SU-DHL-6 (cell line): ENCODE results near the gene PKNOX2.

Experiments
- H2AFZ ChIP-seq: fragments of 200-600 bp; sonication (generic); 2 replicates; pipeline ENCODE4 v1.6.1; 2014; ENCODE audit warnings: low read depth, mild to moderate bottlenecking, moderate library complexity, mixed read lengths, antibody characterized with exemption, low read length; ENCODE audit not compliant: severe bottlenecking
- H3F3A ChIP-seq: fragments of 200-600 bp; shearing (Covaris generic); 2 replicates; pipeline ENCODE4 v1.6.0; 2016; ENCODE audit warnings: antibody characterized with exemption, mild to moderate bottlenecking; ENCODE audit not compliant: insufficient read depth
- H3K27ac ChIP-seq: fragments of 200-600 bp; sonication (generic); 2 replicates; pipeline ENCODE4 v1.5.1; 2016; ENCODE audit warnings: low read depth, mild to moderate bottlenecking, low read length, moderate library complexity, mixed read lengths
- H3K27me3 ChIP-seq: fragments of 200-600 bp; sonication (generic), shearing (Covaris generic); 2 replicates; pipeline ENCODE4 v1.6.0; 2014; ENCODE audit warnings: mild to moderate bottlenecking, low read length
- H3K36me3 ChIP-seq: fragments of 200-600 bp; sonication (generic); 2 replicates; pipeline ENCODE4 v1.6.1; 2014; ENCODE audit warnings: mild to moderate bottlenecking, low read length, mixed read lengths
- H3K4me2 ChIP-seq: fragments of 300-600, 200-600 bp; shearing (Covaris generic), sonication (generic); 2 replicates; pipeline ENCODE4 v1.6.0; 2014; ENCODE audit warnings: low read length, low read depth, mild to moderate bottlenecking; ENCODE audit not compliant: poor library complexity, severe bottlenecking
- H3K4me3 ChIP-seq: fragments of 200-600 bp; sonication (generic); 2 replicates; pipeline ENCODE4 v1.5.1; 2014; ENCODE audit warnings: antibody characterized with exemption, low read length, mild to moderate bottlenecking, mixed read lengths; ENCODE audit not compliant: insufficient read depth, poor library complexity, severe bottlenecking
- H3K79me2 ChIP-seq: fragments of 200-600 bp; sonication (generic); 2 replicates; pipeline ENCODE4 v1.6.1; 2014; ENCODE audit warnings: mild to moderate bottlenecking, low read length, moderate library complexity; ENCODE audit not compliant: insufficient read depth
- H3K9ac ChIP-seq: fragments of 200-600 bp; sonication (generic); 2 replicates; pipeline ENCODE4 v1.7.0; 2014; ENCODE audit warnings: mild to moderate bottlenecking, low read length
- H3K9me2 ChIP-seq: fragments of 200-600 bp; sonication (generic); replicated peaks from 2 replicates; pipeline ENCODE4 v1.6.1; 2014; ENCODE audit warnings: low read length; ENCODE audit not compliant: insufficient read depth
- H3K9me3 ChIP-seq: fragments of 200-600 bp; sonication (generic); 2 replicates; pipeline ENCODE4 v1.6.1; 2014; ENCODE audit warnings: low read length, mixed read lengths; ENCODE audit not compliant: insufficient read depth
- H4K20me1 ChIP-seq: fragments of 200-600 bp; sonication (generic); 2 replicates; pipeline ENCODE4 v1.6.1; 2014; ENCODE audit warnings: low read depth, mild to moderate bottlenecking, antibody characterized with exemption, low read length, moderate library complexity, mixed read lengths
- CTCF ChIP-seq: fragments of 200-600 bp; sonication (generic); IDR thresholded peaks from one replicate; pipeline ENCODE4 v1.5.1; 2017; ENCODE audit warnings: antibody characterized with exemption, mild to moderate bottlenecking, low read length, moderate library complexity; ENCODE audit not compliant: insufficient read depth, poor library complexity, severe bottlenecking
- EZH2phosphoT487 ChIP-seq: fragments of 200-600 bp; sonication (generic), shearing (Covaris generic); conservative IDR thresholded peaks from 2 replicates; pipeline ENCODE4 v1.6.1; 2018; ENCODE audit warnings: mild to moderate bottlenecking, antibody characterized with exemption, low read length, moderate library complexity, mixed read lengths

Gene PKNOX2

GRCh38 chr11:125268611-125269010 is 104.1 kb downstream of the PKNOX2 start:
- no peaks in the 10 kb centered on the region for H3K79me2 ChIP-seq

GRCh38 chr11:125270106-125270505 is 105.6 kb downstream of the PKNOX2 start:
- no peak overlapping the region for H3K4me3 ChIP-seq
- no peaks in the 10 kb centered on the region for H3K27me3 ChIP-seq
- H2AFZ ChIP-seq = no peak overlapping the region
- no peaks in the 10 kb centered on the region for H4K20me1 ChIP-seq
- no peak overlapping the region for H3K9ac ChIP-seq
- no peak for TF ChIP-seq EZH2phosphoT487
- TF ChIP-seq CTCF = no peak
- H3K79me2 ChIP-seq = no peaks in the 10 kb centered on the region
- no peak overlapping the region for H3K4me2 ChIP-seq
- H3K9me2 ChIP-seq = no peaks in the 10 kb centered on the region
- H3K36me3 ChIP-seq = no peaks in the 10 kb centered on the region
- no peaks in the 10 kb centered on the region for H3F3A ChIP-seq
- no peaks in the 10 kb centered on the region for H3K9me3 ChIP-seq
- no peak overlapping the region for H3K27ac ChIP-seq

More at GRCh38 chr11:125268611-125269010, 104.1 kb downstream of the PKNOX2 start:
- no peak overlapping the region for H3K4me2 ChIP-seq
- H3K36me3 ChIP-seq = no peaks in the 10 kb centered on the region
- H3K27me3 ChIP-seq = no peaks in the 10 kb centered on the region
- H3K27ac ChIP-seq = no peak overlapping the region
- TF ChIP-seq EZH2phosphoT487 = no peak
- no peak for TF ChIP-seq CTCF
- H4K20me1 ChIP-seq = no peaks in the 10 kb centered on the region
- H2AFZ ChIP-seq = no peak overlapping the region
- H3K9ac ChIP-seq = no peak overlapping the region
- H3K9me3 ChIP-seq = no peaks in the 10 kb centered on the region
- H3K4me3 ChIP-seq = no peak overlapping the region
- H3F3A ChIP-seq = no peaks in the 10 kb centered on the region
- H3K9me2 ChIP-seq = no peaks in the 10 kb centered on the region

GRCh38 chr11:125270711-125271110 is 106.2 kb downstream of the PKNOX2 start:
- no peaks in the 10 kb centered on the region for H4K20me1 ChIP-seq
- H3K9me3 ChIP-seq = no peaks in the 10 kb centered on the region
- no peak overlapping the region for H3K4me2 ChIP-seq
- no peak overlapping the region for H3K4me3 ChIP-seq
- H3K79me2 ChIP-seq = no peaks in the 10 kb centered on the region
- H3K27me3 ChIP-seq = no peaks in the 10 kb centered on the region
- no peak overlapping the region for H3K27ac ChIP-seq
- no peaks in the 10 kb centered on the region for H3K36me3 ChIP-seq
- no peak for TF ChIP-seq CTCF
- no peak for TF ChIP-seq EZH2phosphoT487
- no peaks in the 10 kb centered on the region for H3F3A ChIP-seq
- no peak overlapping the region for H2AFZ ChIP-seq
- H3K9me2 ChIP-seq = no peaks in the 10 kb centered on the region
- H3K9ac ChIP-seq = no peak overlapping the region
